Measurements from ENCODE around the gene GAGE12F. TPM values are rescaled to one million over a fixed set of nuclear protein-coding genes. Genes with fewer than 3 reads are reported as not detected.

The GAGE12F gene
- total RNA-seq, 2 donors from 2014 or later, result not detected

Other genes with a start within 250 kb of the GAGE12F start
- gene GAGE12J, start 238.8 kb upstream of the GAGE12F start, total RNA-seq, result not detected
- gene GAGE13, start 229.3 kb upstream of the GAGE12F start, total RNA-seq, result not detected
- not detected for gene GAGE12C, start 28.7 kb upstream of the GAGE12F start, total RNA-seq
- gene GAGE12D, start 19.1 kb upstream of the GAGE12F start, total RNA-seq, result not detected
- not detected for gene GAGE12E, start 9.6 kb upstream of the GAGE12F start, total RNA-seq
- gene GAGE12G, start 9.6 kb downstream of the GAGE12F start, total RNA-seq, result not detected
- not detected for gene GAGE12H, start 19.1 kb downstream of the GAGE12F start, total RNA-seq
- not detected for gene GAGE2A, start 28.7 kb downstream of the GAGE12F start, total RNA-seq
- not detected for gene GAGE1, start 38.2 kb downstream of the GAGE12F start, total RNA-seq
- gene PAGE1, start 135.1 kb downstream of the GAGE12F start, total RNA-seq, result not detected

Data from activated naive CD4-positive, alpha-beta T cell treated with anti-CD3 and anti-CD28 coated beads, Interleukin-2, amount 50 U/mL, for 72 hours (primary cell).